ENCODE measurements around the gene BAAT. TPM values are rescaled to one million over a fixed set of nuclear protein-coding genes. Genes with fewer than 3 reads are reported as not detected.

BAAT gene
- total and polyA plus RNA-seq, 2 experiments from 2014 or later, result 19.8 to 41.8 TPM

DNA sequence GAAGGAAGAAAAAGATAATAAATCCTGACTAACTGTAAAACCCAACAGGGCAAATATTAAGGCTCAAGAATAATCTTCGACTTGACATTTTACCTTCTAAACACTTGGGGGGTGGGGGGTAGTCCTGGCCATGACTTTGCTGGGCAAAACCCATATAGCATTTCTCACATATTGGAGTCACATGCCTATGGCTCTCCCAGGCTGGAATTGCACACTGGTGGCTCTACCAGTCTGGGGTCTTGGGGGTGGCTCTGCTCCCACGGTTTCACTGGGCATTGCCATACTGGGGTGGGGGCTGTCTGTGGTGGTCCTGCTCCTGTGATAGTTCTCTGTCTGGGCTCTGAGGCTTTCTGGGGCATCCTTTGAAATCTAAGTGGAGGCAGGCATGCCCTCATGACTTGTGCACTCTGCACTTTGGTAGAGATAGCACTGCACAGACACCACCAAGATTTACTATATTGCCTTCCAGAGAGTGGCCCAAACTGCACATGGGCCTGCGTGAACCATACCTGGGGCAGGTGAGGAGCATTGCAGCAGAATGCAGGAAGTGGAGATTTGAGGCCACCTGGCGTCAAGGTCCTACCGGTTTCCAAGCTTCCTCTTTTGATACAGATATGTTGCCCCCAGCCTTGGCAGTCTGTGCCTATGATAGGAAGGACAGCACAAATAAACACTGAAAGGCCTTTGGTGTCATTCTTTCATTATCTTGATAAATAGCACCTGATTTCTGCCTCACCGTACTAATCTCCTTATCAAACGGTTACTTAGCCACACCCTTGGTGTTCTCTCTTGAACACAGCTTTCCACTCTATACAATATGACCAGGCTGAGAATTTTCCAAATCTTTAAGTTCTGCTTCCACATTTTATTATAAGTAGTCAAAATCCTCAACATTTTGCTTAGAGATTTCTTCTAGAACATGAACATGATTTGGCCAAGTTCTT lies 29.8 kb downstream of the BAAT start:
- TF ChIP-seq, protein P1, sequence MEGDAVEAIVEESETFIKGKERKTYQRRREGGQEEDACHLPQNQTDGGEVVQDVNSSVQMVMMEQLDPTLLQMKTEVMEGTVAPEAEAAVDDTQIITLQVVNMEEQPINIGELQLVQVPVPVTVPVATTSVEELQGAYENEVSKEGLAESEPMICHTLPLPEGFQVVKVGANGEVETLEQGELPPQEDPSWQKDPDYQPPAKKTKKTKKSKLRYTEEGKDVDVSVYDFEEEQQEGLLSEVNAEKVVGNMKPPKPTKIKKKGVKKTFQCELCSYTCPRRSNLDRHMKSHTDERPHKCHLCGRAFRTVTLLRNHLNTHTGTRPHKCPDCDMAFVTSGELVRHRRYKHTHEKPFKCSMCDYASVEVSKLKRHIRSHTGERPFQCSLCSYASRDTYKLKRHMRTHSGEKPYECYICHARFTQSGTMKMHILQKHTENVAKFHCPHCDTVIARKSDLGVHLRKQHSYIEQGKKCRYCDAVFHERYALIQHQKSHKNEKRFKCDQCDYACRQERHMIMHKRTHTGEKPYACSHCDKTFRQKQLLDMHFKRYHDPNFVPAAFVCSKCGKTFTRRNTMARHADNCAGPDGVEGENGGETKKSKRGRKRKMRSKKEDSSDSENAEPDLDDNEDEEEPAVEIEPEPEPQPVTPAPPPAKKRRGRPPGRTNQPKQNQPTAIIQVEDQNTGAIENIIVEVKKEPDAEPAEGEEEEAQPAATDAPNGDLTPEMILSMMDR (IDR thresholded peaks at IDR 0.05; ENCODE audit: poor library complexity), result no peak
- no peak for TF ChIP-seq EZH2 (IDR thresholded peaks at IDR 0.05; ENCODE audit: borderline replicate concordance)
- TF ChIP-seq EZH2phosphoT487 (IDR thresholded peaks at IDR 0.05; ENCODE audit: low read depth, severe bottlenecking, unreplicated experiment), result no peak

DNA sequence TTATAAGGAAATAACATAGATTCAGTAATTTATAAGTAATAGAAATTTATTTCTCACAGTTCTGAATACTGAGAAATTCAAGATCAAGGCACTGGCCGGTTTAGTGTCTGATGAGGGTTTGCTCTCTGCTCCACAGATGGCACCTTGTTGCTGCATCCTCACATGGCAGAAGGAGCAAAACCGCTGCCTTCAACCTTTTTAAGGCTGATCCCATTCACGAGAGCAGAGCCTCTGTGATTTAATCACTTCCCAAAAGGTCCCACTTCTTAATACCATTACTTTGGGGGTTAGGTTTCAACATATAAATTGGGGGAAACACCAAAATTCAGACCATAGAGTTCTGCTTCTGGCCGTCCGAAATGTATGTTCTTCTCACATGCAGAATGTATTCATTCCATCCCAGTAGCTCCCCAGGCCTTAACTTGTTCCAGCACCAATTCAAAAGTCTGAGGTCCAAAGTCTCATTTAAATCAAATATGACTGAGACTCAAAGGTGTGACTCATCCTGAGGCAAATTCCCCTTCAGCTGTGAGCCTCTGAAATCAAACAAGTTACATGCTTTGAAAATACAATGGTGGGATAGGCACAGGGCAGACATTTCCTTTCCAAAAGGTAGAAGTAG lies 30.6 kb downstream of the BAAT start:
- Histone ChIP-seq H3K79me2 (no peaks in the 10 kb centered on the region), H2AFZ (no peak overlapping the region), H3K36me3 (replicated peaks; ENCODE audit: insufficient read depth, low read depth) (no peaks in the 10 kb centered on the region), H3K4me1 (ENCODE audit: insufficient read depth) (peaks cover 29% of the 10 kb centered on the region), H3K4me2 (peak overlapping the region; percentile 55), H3K4me3 (no peak overlapping the region), H3K27me3 (no peaks in the 10 kb centered on the region), H4K20me1 (ENCODE audit: insufficient read depth, poor library complexity, severe bottlenecking) (no peaks in the 10 kb centered on the region), H3K27ac (peak overlapping the region; percentile 93), H3K9me2 (replicated peaks; ENCODE audit: insufficient read depth) (no peaks in the 10 kb centered on the region), H3K9me3 (ENCODE audit: low read depth) (no peaks in the 10 kb centered on the region)
- TF ChIP-seq, protein P1 (IDR thresholded peaks at IDR 0.05; ENCODE audit: poor library complexity), result no peak
- no peak for TF ChIP-seq EZH2 (IDR thresholded peaks at IDR 0.05; ENCODE audit: borderline replicate concordance)
- no peak for TF ChIP-seq EZH2phosphoT487 (IDR thresholded peaks at IDR 0.05; ENCODE audit: low read depth, severe bottlenecking, unreplicated experiment)
- peak; percentile 72 for DNase-seq (ENCODE audit: low spot score)
- 72% methylated on average over 5 of the region's 5 CpGs for WGBS (ENCODE audit: low lambda C conversion rate, missing lambda C conversion rate)

More for the DNA sequence above, 29.8 kb downstream of the BAAT start:
- Histone ChIP-seq H3K27ac (peak overlapping the region; percentile 93), H4K20me1 (ENCODE audit: insufficient read depth, poor library complexity, severe bottlenecking) (no peaks in the 10 kb centered on the region), H3K9me3 (ENCODE audit: low read depth) (no peaks in the 10 kb centered on the region), H3K4me2 (peak overlapping the region; percentile 17), H3K27me3 (no peaks in the 10 kb centered on the region), H3K4me3 (no peak overlapping the region), H3K4me1 (ENCODE audit: insufficient read depth) (peaks cover 29% of the 10 kb centered on the region), H3K79me2 (no peaks in the 10 kb centered on the region), H2AFZ (no peak overlapping the region), H3K9me2 (replicated peaks; ENCODE audit: insufficient read depth) (no peaks in the 10 kb centered on the region), H3K36me3 (replicated peaks; ENCODE audit: insufficient read depth, low read depth) (no peaks in the 10 kb centered on the region)
- DNase-seq (ENCODE audit: low spot score), result peak; percentile 20
- 65% methylated on average over 7 of the region's 7 CpGs for WGBS (ENCODE audit: low lambda C conversion rate, missing lambda C conversion rate)

DNA sequence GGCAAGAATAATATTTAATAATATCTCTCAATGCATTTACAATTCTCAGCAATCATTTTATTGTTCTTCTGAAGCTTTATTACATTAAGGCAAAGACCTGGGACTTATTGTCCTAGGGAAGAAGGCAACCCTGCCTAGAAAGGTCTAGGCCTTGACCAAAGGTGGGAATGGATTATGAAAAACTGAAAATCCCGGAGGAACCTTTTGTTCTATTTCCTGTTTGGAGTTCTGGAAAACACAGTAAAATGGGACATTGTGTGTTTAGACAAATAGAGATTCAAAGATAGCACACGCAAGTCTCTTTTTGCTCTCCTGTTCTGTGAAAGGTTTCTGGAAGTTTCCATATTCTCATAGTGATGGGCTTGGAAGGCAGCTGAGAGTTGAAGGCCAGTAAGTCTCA lies 31.1 kb downstream of the BAAT start:
- 87% methylated on average over 2 of the region's 2 CpGs for WGBS (ENCODE audit: low lambda C conversion rate, missing lambda C conversion rate)
- no peaks in the 10 kb centered on the region for H3K79me2 ChIP-seq
- no peaks in the 10 kb centered on the region for H3K36me3 ChIP-seq (replicated peaks; ENCODE audit: insufficient read depth, low read depth)
- H3K9me3 ChIP-seq (ENCODE audit: low read depth), result no peaks in the 10 kb centered on the region
- no peaks in the 10 kb centered on the region for H4K20me1 ChIP-seq (ENCODE audit: insufficient read depth, poor library complexity, severe bottlenecking)
- no peak overlapping the region for H3K4me3 ChIP-seq
- H3K4me2 ChIP-seq, result no peak overlapping the region
- no peaks in the 10 kb centered on the region for H3K27me3 ChIP-seq
- peak overlapping the region; percentile 93 for H3K27ac ChIP-seq
- peaks cover 29% of the 10 kb centered on the region for H3K4me1 ChIP-seq (ENCODE audit: insufficient read depth)
- TF ChIP-seq EZH2phosphoT487 (IDR thresholded peaks at IDR 0.05; ENCODE audit: low read depth, severe bottlenecking, unreplicated experiment) (no peak), EZH2 (IDR thresholded peaks at IDR 0.05; ENCODE audit: borderline replicate concordance) (no peak)
- TF ChIP-seq, protein P1 (IDR thresholded peaks at IDR 0.05; ENCODE audit: poor library complexity), result no peak
- H2AFZ ChIP-seq, result no peak overlapping the region
- no peak for DNase-seq (ENCODE audit: low spot score)
- no peaks in the 10 kb centered on the region for H3K9me2 ChIP-seq (replicated peaks; ENCODE audit: insufficient read depth)
